Hepatocyte (in vitro differentiated cells): ENCODE data around the gene SOX18. TPM values are rescaled to one million over a fixed set of nuclear protein-coding genes. Genes with fewer than 3 reads are reported as not detected.

Source experiments
- DNase-seq: peaks from one replicate; pipeline ENCODE4 v3.0.0-alpha.2; 2016; ENCODE audit warnings: low spot score
- H2AFZ ChIP-seq: fragments of 200-600 bp; sonication (generic); 2 replicates; pipeline ENCODE4 v1.6.0; 2016; ENCODE audit warnings: antibody characterized with exemption, mild to moderate bottlenecking
- H3K27ac ChIP-seq: fragments of 200-600 bp; sonication (generic); 2 replicates; pipeline ENCODE4 v1.5.1; 2016; ENCODE audit warnings: mild to moderate bottlenecking
- H3K27me3 ChIP-seq: fragments of 200-600 bp; sonication (generic); 2 replicates; pipeline ENCODE4 v1.6.1; 2016
- H3K36me3 ChIP-seq: fragments of 200-600 bp; sonication (generic); replicated peaks from 2 replicates; pipeline ENCODE4 v1.5.1; 2016; ENCODE audit warnings: low read depth; ENCODE audit not compliant: insufficient read depth
- H3K4me1 ChIP-seq: fragments of 200-600 bp; sonication (generic); 2 replicates; pipeline ENCODE4 v1.5.1; 2016; ENCODE audit warnings: mild to moderate bottlenecking, moderate library complexity; ENCODE audit not compliant: insufficient read depth
- H3K4me2 ChIP-seq: fragments of 200-600 bp; sonication (generic); 2 replicates; pipeline ENCODE4 v1.6.0; 2016
- H3K4me3 ChIP-seq: fragments of 200-600 bp; sonication (generic); 2 replicates; pipeline ENCODE4 v1.5.1; 2016; ENCODE audit warnings: mild to moderate bottlenecking
- H3K79me2 ChIP-seq: fragments of 200-600 bp; sonication (generic); 2 replicates; pipeline ENCODE4 v1.6.0; 2017; ENCODE audit warnings: mild to moderate bottlenecking
- H3K9me2 ChIP-seq: fragments of 200-600 bp; sonication (generic); replicated peaks from 2 replicates; pipeline ENCODE4 v1.6.0; 2017; ENCODE audit warnings: mild to moderate bottlenecking; ENCODE audit not compliant: insufficient read depth
- H3K9me3 ChIP-seq: fragments of 200-600 bp; sonication (generic); 2 replicates; pipeline ENCODE4 v1.5.1; 2016; ENCODE audit warnings: low read depth, mild to moderate bottlenecking
- H4K20me1 ChIP-seq: fragments of 200-600 bp; sonication (generic); 2 replicates; pipeline ENCODE4 v1.6.0; 2016; ENCODE audit warnings: mild to moderate bottlenecking; ENCODE audit not compliant: insufficient read depth, poor library complexity, severe bottlenecking
- EZH2 ChIP-seq: fragments of 200-600 bp; sonication (generic); IDR thresholded peaks from 2 replicates; pipeline ENCODE4 v1.6.1; 2016; ENCODE audit warnings: antibody characterized with exemption, mild to moderate bottlenecking, borderline replicate concordance
- EZH2phosphoT487 ChIP-seq: fragments of 200-600 bp; sonication (generic); IDR thresholded peaks from one replicate; pipeline ENCODE4 v1.6.1; 2018; ENCODE audit warnings: antibody characterized with exemption, mild to moderate bottlenecking, low read depth, moderate library complexity; ENCODE audit not compliant: unreplicated experiment, severe bottlenecking
- WGBS: methylation state at CpG from one replicate; pipeline ENCODE4 v1.1.6; 2016; ENCODE audit warnings: low lambda C conversion rate; ENCODE audit errors: missing lambda C conversion rate; 5-methylcytosine and 5-hydroxymethylcytosine counted together
- polyA plus RNA-seq: library from polyadenylated mRNA; unstranded; fragments of >200 nt; fragmentation: Nextera tagmentation; extraction: Ambion mirVana; gene quantifications from 2 replicates; pipeline ENCODE4 v1.2.1, GENCODE V29; 2016
- total RNA-seq: library from RNA; depleted of rRNA; stranded (reverse); fragments of >200 nt; gene quantifications from 2 replicates; pipeline ENCODE4 v1.2.3, GENCODE V29; 2014
- TF ChIP-seq, protein P1 (sequence below): fragments of 200-600 bp; sonication (generic); IDR thresholded peaks from 2 replicates; pipeline ENCODE4 v1.5.1; 2016; ENCODE audit warnings: antibody characterized with exemption, mild to moderate bottlenecking; ENCODE audit not compliant: poor library complexity

SOX18 gene
- total and polyA plus RNA-seq, 2 experiments from 2014 or later: 2.0 TPM; not detected in 1

DNA sequence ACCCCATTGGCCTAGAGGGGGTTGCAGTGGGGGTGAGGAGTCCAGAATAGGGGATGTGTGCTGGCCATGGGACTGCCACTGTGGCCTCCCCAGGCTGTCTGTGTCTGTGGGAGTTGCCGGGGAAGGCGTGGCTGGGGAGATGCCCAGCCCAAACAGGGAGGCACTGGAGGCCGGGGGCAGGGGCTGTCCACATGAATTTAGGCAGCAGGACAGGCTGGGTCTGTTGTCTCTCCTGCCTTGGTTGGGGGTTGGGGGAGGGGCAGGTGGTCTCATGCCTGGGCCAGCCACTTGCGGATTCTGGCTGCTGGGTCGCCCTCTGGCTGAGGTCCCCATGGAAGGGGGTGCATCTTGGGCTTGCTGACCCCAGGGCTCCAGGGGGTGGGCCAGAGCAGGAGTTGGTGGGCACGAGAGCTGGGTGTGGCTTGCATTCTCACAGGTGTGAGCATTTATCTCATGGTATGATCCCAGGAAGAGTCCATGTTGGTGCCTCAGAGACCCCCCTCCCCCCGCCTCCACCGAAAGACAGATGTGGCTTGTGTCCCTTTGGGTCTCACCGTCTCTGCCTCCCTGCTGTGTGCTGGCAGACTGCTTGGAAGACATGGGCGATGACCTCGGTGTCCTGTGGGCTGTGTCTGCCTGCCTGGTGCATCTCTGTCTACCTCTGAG, 4.0 kb downstream of the SOX18 start:
- H3K9me3 ChIP-seq: no peaks in the 10 kb centered on the region
- H3K27ac ChIP-seq: no peak overlapping the region
- no peak for DNase-seq
- no peaks in the 10 kb centered on the region for H4K20me1 ChIP-seq
- H3K4me2 ChIP-seq: no peak overlapping the region
- TF ChIP-seq EZH2 (no peak), EZH2phosphoT487 (no peak)
- TF ChIP-seq, protein P1, sequence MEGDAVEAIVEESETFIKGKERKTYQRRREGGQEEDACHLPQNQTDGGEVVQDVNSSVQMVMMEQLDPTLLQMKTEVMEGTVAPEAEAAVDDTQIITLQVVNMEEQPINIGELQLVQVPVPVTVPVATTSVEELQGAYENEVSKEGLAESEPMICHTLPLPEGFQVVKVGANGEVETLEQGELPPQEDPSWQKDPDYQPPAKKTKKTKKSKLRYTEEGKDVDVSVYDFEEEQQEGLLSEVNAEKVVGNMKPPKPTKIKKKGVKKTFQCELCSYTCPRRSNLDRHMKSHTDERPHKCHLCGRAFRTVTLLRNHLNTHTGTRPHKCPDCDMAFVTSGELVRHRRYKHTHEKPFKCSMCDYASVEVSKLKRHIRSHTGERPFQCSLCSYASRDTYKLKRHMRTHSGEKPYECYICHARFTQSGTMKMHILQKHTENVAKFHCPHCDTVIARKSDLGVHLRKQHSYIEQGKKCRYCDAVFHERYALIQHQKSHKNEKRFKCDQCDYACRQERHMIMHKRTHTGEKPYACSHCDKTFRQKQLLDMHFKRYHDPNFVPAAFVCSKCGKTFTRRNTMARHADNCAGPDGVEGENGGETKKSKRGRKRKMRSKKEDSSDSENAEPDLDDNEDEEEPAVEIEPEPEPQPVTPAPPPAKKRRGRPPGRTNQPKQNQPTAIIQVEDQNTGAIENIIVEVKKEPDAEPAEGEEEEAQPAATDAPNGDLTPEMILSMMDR: no peak
- no peaks in the 10 kb centered on the region for H3K79me2 ChIP-seq
- H3K27me3 ChIP-seq: peaks cover 61% of the 10 kb centered on the region
- H3K9me2 ChIP-seq: no peaks in the 10 kb centered on the region
- no peak overlapping the region for H3K4me3 ChIP-seq
- no peak overlapping the region for H2AFZ ChIP-seq
- 77% methylated on average over 11 of the region's 11 CpGs for WGBS
- no peaks in the 10 kb centered on the region for H3K36me3 ChIP-seq
- H3K4me1 ChIP-seq: peaks cover 25% of the 10 kb centered on the region

- Histone ChIP-seq H3K9me3 (no peaks in the 10 kb centered on the region), H3K4me2 (no peak overlapping the region), H3K36me3 (no peaks in the 10 kb centered on the region), H2AFZ (no peak overlapping the region), H3K4me1 (peaks cover 18% of the 10 kb centered on the region), H3K27ac (no peak overlapping the region), H4K20me1 (no peaks in the 10 kb centered on the region), H3K9me2 (no peaks in the 10 kb centered on the region), H3K27me3 (peaks cover 60% of the 10 kb centered on the region), H3K4me3 (no peak overlapping the region), H3K79me2 (no peaks in the 10 kb centered on the region)
- DNase-seq: peak; percentile 56
- TF ChIP-seq EZH2: no peak
- TF ChIP-seq, protein P1: no peak
- TF ChIP-seq EZH2phosphoT487: no peak
- WGBS: 81% methylated on average over 14 of the region's 14 CpGs
Observed at GRCh38 chr20:64044484-64045247, 4.8 kb downstream of the SOX18 start.

GRCh38 chr20:64043768-64044167, 5.7 kb downstream of the SOX18 start:
- H3K27me3 ChIP-seq: peaks cover 63% of the 10 kb centered on the region

More at GRCh38 chr20:64043768-64044167, 5.7 kb downstream of the SOX18 start:
- 93% methylated on average over 9 of the region's 9 CpGs for WGBS
- no peak for DNase-seq
- Histone ChIP-seq H3K9me3 (no peaks in the 10 kb centered on the region), H3K36me3 (no peaks in the 10 kb centered on the region), H3K4me3 (no peak overlapping the region), H3K4me2 (no peak overlapping the region), H3K27ac (no peak overlapping the region), H3K9me2 (no peaks in the 10 kb centered on the region), H3K79me2 (no peaks in the 10 kb centered on the region), H2AFZ (no peak overlapping the region), H4K20me1 (no peaks in the 10 kb centered on the region), H3K4me1 (peaks cover 25% of the 10 kb centered on the region)
- TF ChIP-seq EZH2phosphoT487 (no peak), EZH2 (no peak)
- TF ChIP-seq, protein P1: no peak
